Midbrain (tissue), 1 donor: ENCODE data around the gene TTF1.

Source experiments
- DNase-seq: peaks from one replicate; lab custom pipeline; 2025; lab: John Stamatoyannopoulos, UW

Gene TTF1, protein sequence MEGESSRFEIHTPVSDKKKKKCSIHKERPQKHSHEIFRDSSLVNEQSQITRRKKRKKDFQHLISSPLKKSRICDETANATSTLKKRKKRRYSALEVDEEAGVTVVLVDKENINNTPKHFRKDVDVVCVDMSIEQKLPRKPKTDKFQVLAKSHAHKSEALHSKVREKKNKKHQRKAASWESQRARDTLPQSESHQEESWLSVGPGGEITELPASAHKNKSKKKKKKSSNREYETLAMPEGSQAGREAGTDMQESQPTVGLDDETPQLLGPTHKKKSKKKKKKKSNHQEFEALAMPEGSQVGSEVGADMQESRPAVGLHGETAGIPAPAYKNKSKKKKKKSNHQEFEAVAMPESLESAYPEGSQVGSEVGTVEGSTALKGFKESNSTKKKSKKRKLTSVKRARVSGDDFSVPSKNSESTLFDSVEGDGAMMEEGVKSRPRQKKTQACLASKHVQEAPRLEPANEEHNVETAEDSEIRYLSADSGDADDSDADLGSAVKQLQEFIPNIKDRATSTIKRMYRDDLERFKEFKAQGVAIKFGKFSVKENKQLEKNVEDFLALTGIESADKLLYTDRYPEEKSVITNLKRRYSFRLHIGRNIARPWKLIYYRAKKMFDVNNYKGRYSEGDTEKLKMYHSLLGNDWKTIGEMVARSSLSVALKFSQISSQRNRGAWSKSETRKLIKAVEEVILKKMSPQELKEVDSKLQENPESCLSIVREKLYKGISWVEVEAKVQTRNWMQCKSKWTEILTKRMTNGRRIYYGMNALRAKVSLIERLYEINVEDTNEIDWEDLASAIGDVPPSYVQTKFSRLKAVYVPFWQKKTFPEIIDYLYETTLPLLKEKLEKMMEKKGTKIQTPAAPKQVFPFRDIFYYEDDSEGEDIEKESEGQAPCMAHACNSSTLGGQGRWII

DNA sequence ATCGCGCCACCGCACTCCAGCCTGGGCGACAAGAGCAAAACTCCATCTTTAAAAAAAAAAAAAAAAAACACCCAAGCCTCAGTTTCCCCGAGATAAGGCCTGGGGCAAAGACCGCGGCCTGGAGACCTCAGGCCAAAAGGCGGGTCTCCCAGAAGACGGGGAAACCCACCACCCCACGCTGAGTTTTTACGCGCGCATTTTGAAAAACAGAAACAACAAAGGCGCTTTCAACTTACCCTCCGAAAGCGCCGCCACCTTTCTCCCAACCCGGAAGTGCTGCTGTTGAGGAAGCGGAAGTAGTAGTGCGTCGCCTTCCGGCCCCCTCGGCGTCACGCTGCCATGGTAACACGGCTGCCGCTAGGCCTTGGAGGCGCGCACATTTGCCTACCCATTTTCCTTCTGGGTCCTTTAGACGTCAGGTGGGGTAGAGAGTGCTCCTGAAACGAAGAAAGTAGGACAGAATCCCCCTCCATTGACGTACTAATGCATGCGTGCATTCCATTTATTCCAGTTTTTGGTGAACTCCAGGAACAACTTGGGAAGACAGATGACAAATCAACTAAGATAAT, at the start of gene TTF1:
Gene TTF1 (minus strand): TSS at position 287 of the 569 bp plus-strand sequence. CDS start 4,019 bp downstream, outside the sequence.
- DNase-seq = peak; percentile 90

DNA sequence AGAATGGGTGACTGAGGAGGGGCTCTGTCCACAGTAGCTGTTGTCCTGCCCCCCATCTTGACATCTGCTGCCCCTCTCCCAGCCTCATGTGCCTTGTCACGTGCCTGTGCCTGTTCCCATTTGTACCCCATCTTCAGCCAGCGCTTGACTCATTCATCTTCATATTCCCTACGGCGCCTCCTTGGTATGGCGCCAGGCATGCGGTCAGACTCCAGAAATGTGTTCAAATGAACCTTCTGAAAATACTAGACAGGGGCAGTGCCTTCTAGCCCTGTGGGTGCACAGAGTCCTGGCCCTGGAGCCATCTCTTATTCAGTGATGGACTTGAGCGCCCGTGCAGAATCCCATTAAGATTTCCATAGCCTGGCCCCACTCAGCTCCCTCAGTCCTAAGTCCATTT, 49.6 kb upstream of the TTF1 start:
- no peak for DNase-seq

DNA sequence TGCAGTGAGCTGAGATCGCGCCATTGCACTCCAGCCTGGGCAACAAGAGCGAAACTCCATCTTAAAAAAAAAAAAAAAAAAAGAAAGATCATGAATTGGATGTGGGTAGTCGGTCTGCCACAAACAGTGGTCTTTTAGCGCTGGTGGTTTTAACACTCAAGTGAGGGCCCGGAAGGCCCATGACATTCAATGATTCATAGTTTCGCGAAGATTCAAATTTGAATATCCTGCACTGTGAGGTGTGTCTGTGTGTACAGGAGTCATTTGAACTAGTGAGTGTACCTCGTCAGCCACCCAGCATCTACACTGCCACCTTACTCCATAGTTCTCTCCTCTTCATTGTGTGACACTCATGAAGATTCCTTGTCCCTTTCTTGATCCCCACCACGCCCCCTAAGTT, 44.6 kb upstream of the TTF1 start:
- DNase-seq = no peak

DNA sequence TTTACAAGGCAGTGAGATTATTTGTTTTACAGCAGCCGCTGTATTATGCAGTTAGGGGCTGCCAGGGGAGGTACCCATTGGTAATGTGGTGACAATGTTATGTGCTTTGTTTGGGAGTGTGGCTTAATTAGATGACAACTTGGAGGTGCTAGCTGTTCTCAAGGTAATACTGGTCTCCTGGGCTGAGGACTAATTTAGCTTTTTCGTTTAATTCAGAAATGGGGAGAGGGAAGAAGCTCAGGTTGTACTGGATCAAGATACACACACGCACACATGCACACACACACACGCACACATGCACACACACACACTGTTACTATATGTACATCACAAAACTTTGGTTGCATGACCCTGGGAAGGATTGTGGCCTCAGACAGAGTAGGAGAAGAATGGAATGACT, 41.3 kb upstream of the TTF1 start:
- no peak for DNase-seq

DNA sequence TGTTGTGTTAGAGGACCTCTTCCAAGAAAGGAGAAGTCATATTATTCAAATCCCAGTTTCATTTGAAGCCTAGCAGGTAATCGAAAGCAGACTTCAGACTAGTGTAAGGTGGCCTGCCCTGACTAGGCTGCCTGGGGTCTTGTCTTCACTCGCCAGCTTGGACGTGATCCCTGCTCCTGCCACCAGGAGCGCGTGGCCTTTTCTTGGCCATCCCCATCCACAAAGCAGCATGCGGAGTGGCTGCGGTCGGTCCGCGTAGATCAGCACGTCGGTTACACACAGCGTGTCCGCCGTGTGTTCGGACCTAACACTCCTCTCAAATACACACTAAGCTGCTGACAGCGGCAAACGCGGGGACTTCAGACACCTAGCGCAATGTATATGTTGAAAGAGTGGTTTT, 40.7 kb upstream of the TTF1 start:
- DNase-seq = no peak

DNA sequence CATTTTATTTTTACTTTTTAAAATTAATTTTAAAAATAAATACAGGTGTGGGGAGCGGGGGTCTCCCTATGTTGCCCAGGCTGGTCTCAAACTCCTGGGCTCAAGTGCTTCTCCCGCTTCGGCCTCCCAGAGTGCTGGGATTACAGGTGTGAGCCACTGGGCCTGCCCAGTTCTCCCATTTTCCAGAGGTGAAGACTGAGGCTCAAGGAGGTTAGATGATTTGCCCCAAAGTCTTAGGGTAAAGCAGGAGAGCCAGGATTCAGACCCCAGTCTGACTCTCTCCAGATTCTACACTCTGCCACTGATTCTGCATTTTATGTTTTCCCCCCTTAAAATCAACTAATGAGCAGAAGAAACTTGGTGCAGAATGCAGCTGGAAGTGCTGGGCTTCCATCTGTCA, 40.2 kb upstream of the TTF1 start:
- no peak for DNase-seq

DNA sequence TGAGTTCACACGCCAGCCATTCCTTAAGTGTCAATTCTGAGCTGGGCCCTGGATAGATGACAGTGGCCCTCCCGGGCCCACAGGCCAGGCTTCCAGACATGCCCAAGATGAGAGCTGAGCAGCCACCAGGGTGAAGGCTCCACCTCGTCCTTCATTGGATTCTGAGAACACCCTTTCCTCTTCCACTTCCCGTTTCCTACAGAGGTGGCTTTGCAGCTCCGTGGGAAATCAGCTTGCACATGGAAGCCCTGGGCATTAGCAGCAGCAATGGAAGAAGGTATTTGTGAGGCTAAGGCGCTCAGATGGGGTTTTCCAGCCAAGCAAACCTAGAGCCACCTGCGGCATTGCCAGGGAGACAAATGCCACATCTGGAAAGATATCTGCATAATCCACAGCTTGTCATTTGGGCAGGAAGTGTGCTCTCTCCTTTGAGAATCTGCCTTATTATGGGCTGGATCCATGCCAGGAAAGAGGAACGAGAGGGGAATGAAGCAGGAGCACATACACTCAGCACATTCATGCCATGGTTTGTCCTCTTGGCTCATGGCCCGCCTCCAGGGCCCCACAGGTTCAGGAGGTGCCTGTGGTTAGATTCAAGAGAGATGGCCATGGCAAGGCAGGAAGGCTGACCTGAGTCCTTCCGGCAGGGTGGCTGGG, 37.4 kb upstream of the TTF1 start:
- no peak for DNase-seq

DNA sequence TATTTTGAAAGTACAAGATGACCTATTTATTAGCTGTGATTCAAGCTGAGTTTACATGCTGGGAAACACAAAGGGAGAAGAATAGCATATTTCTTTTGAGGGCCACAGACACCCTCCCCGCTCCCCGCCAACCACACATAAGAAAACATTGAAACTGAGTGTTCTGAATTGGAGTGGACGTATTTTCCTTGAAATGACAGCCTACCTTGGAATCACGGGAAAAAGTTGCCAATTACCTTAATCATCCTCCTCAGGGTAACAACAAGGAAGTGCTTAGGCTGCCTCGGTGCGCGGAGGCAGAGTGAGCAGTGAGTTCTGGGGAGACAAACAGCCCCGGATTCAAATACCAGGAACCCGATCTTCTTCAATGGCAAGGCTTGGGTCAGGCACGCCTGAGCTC, 34.8 kb upstream of the TTF1 start:
- DNase-seq = no peak

DNA sequence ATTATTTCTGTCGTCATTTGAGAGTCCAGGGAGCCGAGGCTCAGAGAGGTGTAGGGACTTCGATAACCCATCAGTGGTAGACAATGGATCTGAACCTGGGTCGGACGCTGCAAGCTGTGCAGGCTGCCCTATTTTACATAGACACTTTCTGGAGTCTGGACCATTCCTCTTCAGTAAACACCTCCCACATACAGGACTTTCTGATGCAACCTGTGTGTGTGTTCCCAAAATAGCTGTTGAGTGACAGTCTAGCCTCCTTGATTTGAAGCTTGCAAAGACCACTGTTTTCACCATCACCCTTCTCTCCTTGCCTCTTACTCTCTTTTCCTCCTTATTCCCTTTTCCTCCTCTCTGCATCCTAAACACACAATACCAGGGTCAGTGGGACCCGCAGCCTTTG, 34.1 kb upstream of the TTF1 start:
- no peak for DNase-seq

DNA sequence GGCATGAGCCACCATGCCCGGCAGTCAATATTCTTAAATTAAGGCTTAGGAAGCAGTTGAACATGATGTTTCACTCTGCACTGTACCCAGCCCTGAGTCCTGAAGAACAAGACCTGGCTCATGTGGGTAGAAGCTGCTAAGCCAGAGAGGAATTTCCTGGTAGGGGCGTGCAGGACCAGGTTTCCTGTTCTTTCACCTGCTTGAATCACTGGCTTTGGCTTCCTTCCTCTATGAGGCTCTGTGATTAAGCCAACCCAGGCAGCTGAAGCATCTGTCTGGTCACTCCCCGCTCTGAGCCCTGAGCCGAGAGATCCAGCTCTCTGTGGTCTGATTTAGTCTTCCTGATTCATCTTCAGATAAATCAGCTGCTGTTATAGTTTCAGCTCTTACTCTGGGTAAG, 32.5 kb upstream of the TTF1 start:
- DNase-seq = no peak

DNA sequence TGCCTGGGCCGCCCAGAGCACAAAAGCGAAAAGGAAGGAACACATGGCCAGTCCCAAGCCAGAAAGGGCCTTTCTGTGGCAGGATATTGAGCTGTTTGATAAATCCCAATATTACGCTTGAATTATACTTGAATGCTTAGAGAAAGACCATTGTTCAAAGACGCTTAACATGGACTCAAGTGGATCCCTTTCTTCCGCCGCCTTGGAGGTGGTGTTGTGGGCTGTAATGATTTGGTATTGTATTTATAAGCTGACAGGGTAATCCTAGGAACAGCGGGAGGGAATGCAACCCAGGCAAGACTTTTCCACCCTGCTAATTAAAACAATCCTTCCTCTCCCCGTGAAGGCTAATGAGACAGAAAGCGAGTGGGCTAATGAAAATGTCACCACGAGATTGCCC, 28.2 kb upstream of the TTF1 start:
- DNase-seq = no peak

DNA sequence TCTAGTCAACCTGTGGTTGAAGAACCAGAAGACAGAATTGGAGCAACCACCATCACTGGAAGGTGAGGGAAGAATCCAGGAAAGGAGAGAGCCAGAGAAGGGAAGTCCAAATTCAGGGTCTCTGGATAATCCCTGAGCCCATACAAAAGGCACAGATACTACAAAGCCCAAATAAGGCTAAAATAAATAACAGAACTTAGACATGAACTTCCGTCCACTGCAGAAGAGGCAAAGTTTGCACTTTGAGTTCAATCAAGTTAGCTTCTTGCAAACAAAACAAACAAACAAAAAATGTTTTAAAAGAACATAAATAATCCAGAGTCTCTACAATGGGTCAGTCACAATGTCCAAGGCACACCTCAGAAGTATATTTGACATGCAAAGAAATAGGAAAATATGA, 24.4 kb upstream of the TTF1 start:
- no peak for DNase-seq

DNA sequence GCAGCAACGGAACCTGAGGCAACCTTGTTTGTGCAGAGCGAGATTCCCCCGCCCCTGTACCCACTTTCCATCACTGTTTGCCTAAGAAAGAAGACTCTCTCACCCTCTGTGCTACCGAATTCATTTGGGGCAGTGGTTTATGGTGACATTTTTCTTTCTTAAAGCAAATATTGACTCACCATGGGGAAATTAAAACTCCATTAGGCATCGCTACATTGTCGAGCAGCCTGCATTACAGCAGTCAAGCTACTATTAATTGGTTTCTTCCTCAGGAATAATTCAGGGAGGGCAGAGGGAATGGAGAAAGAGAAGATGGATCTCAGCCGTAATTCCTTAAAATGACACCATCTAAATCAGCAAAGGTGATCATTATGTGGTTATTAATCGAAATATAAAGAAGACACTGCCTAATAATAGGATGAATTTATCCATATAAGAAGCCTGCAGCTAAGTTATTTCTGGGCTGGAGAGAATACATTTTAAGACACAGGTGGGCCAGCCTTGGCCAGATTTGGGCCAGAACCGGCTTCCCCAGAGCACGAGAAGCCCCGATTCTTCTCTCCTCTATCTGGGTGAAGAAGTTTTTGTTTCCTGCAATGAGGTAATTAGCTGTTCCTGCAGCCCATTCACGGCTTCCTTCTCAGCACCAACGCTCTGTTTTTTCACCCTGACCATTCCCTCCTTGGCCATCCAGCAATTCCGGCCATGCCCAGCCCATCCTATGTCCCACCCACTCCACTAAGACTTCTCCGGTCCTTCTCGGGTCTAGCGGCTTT, 20.2 kb upstream of the TTF1 start:
- DNase-seq = no peak

DNA sequence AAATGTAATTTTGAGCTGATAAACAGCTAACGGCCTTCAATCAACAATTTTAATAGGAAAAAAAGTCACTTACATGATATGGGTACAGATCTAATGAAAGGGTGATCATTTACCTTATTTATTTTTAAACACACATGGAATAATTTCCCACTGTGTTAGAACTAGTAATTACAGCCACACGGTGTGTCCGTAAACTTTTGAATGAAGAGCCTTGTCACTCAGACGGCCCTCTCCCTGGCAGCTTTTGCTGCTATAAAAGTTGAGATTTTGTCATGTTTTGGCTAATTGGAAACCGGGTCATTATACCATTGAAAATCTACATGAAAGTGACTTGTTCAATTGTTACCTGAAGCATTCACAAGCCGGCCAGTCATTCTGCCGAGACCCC, 19.0 kb upstream of the TTF1 start:
- DNase-seq = no peak

DNA sequence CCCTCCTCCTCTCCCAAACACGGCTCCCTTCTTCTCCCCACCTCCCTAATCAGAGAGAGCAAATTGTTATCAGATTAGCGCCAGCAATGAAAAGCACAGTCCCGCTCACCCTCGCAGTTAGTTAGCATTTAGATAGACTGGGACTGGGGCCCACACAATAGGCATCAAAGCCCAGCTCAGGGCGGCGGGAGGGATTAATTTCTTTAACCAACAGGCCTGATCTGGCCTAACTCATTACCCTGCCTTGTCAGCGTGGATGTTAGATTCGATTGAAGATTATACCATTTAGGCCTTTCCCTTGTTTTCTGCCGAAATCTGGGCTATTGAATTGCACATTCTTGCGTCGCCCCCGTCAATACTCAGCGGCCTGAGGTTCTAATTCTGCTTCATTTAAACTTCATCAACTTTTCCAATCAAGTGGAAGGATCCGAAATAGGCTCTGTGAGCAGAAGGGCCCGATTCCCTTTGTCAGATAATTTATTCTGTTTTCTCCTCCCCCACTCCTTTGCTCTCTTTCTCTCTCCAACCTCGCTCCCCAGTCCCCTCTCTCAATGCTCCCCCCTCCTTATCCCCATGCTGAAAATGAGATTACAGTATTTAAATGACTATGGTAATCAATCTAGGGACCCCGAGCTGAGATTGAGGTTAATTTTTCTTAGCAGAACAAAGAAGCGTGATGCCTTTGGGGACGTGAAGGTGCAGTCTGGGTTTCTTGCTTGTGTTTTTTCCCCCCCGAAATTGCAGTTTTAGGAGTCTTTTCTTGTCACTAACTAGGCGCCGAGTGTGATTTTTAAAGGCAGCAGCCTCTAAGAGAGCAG, 18.4 kb upstream of the TTF1 start:
- DNase-seq = no peak

DNA sequence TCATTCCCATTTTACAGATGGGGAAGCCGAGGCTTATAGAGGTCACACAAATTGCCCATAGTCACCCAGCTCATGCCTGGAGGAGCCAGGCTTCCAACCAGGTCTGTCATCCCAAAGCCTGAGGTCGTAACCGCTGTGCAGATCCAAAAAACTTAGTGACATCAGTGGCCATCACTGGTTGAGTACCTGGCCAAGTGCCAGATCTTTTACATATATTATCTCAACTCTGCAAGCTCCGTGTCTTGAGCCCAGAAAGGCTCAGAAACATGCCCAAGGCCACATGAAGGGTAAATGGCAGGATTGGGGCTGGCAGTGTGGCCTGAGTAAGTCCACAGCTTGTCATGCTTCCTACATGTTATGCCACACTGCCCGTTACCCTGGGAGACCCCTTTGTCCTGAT, 16.9 kb upstream of the TTF1 start:
- no peak for DNase-seq

DNA sequence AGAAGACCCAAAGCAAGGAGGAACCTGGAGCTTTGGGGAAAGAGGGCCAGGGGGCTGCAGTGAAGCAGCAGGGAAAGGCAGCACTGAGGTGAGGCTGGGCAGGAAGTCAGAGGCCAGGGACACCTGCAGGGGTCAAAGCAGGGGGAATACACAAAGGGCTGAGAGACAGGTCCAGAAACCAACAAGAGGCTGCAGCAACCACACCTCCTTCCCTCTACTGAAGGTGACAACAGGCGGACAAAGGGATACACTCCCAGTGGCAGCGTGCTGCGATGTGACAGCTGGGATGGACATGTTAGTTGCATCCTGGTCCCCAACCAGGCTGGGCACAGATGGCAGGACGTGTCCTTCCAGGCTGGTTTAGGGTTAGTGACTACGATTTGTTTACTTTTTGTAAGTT, 15.9 kb upstream of the TTF1 start:
- DNase-seq = no peak

DNA sequence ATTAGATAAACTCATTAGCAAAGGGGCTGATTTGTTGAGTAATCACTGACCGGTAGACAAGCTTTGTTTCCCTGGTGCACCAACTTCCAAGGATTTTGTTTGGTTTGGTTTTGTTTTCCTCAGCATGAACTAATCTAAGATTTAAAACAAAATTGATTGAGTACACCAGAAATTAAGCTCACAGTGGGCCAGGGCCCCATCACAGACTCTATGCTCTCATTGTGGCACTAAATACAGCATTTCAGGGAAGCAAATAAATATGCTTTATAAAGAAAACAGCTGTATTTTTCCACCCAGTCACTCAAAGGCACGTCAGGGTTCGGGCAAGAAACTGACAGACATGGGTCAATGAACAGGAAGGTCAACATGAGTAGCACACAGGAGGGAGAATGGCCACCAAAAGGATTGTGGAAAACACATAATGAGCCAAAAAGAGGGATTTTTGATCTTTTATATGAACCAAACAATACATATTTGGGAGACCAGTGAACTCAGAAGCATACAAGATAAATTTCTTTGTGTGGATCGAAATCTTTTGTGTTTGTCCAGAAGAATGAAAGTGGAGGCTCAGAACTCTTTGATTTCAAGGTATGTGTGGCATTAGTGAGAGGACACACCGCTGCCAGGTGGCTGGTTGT, 12.2 kb upstream of the TTF1 start:
- DNase-seq = no peak

DNA sequence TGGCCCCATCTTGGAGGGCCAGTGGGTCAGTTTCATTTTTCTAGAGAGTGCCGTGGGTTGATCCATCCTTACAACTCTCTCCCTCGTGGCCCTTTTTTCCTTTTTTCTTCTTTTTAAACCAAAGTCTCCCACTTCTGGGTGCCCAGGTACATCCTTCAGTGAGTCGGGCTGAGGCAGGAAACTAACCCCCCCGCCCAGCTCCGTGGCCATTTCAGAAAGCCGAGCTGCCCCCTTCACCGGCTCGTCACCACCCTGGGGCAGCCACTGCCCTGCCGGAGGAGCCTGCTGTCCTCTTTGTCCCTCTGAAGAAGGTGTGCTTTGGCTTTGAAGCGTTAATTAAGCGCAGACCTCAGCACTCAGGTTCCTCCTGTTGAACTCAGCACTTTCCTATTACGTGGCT, 8.5 kb upstream of the TTF1 start:
- DNase-seq = no peak

DNA sequence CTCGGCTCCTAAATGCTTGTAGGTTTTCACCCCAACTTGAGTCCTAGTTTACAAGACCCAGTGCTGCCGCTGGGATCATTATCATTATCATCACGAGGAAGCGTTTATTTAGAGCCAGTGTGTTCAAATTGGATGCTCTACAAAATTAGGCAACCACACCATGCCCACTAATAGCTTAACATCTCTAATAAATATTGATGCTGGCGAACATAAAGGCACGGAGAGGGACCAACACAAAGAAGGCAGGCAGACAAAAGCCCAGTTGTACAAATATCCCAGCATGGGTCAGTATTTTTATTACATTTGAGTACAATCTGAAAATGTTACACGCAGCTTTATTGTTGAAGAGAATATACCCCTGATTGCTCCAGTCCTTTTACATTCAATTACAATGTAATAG, 8.1 kb upstream of the TTF1 start:
- DNase-seq = no peak
